Prostate gland (tissue), 2 donors: ENCODE results near the gene TRIM27. TPM values are rescaled to one million over a fixed set of nuclear protein-coding genes. Genes with fewer than 3 reads are reported as not detected.
A peak's percentile ranks its signal among the peaks of the same experiment; 100 is the strongest.

Experiments
- DNase-seq: peaks from one replicate; pipeline ENCODE4 v3.0.0-alpha.2; 2019; ENCODE audit warnings: low spot score
- H3K27ac ChIP-seq, 2 donors: fragments of 200-600 bp; sonication (generic); 2 replicates each; pipeline ENCODE4 v1.5.1; 2017 to 2019
- H3K27me3 ChIP-seq: fragments of 200-600 bp; sonication (generic); replicated peaks from 2 replicates; pipeline ENCODE4 v1.5.1; 2019; ENCODE audit not compliant: insufficient read depth
- H3K36me3 ChIP-seq, 2 donors: fragments of 200-600 bp; sonication (generic); 1 replicate in 1 of 2; 2 replicates in 1 of 2; pipeline versions ENCODE4 v1.5.1 to v1.8.1; 2017 to 2019
- H3K4me1 ChIP-seq: fragments of 200-600 bp; sonication (generic); replicated peaks from 2 replicates; pipeline ENCODE4 v1.5.1; 2019
- H3K4me3 ChIP-seq, 2 donors: fragments of 200-600 bp; sonication (generic); 2 replicates each; pipeline ENCODE4 v1.5.1; 2017 to 2019
- H3K9me3 ChIP-seq: fragments of 200-600 bp; sonication (generic); 2 replicates; pipeline ENCODE4 v1.5.1; 2017
- POLR2A ChIP-seq: fragments of 450-650 bp; IDR thresholded peaks from one replicate; pipeline ENCODE4 v1.6.1; 2016; ENCODE audit warnings: antibody characterized with exemption, mild to moderate bottlenecking
- POLR2AphosphoS5 ChIP-seq: sonication (generic); formaldehyde crosslinking; IDR thresholded peaks from one replicate; pipeline ENCODE4 v1.6.1; 2017; ENCODE audit warnings: antibody characterized with exemption
- WGBS: methylation state at CpG from one replicate; pipeline ENCODE4 v1.1.5; 2018; 5-methylcytosine and 5-hydroxymethylcytosine counted together
- intact Hi-C: fragments of 100-400 bp; cut with DNase I; formaldehyde crosslinking; loops from one replicate; pipeline ENCODE4 v1.14.2; 2022
- total RNA-seq, 2 donors: library from RNA; depleted of rRNA; stranded (reverse); fragments of >200 nt; gene quantifications; one replicate each; pipeline ENCODE4 v1.1.0, GENCODE V29; 2016
- TF ChIP-seq, protein P1 (sequence below), 4 experiments: fragments of 200-600 bp in 2 of 4; fragments of 450-650 bp in 2 of 4; sonication (generic) in 2 of 4; IDR thresholded peaks; 1 replicate in 3 of 4; 2 replicates in 1 of 4; pipeline ENCODE4 v1.5.1; 2016 to 2019; ENCODE audit warnings: antibody characterized with exemption in 4 of 4, mild to moderate bottlenecking in 2 of 4, moderate library complexity in 2 of 4

Gene TRIM27
- total RNA-seq, 2 donors from 2014 or later, result 79.2 to 85.7 TPM

GRCh38 chr6:28920281-28920680 is 3.5 kb downstream of the TRIM27 start:
- WGBS, result 97% methylated on average over 1 of the region's 1 CpG
- Histone ChIP-seq H3K27ac (no peak overlapping the region), H3K27me3 (no peaks in the 10 kb centered on the region), H3K36me3 (peaks cover 0 to 5% of the 10 kb centered on the region in 2 donors), H3K4me3 (no peak overlapping the region), H3K4me1 (no peaks in the 10 kb centered on the region), H3K9me3 (no peaks in the 10 kb centered on the region)
- intact Hi-C loops, result no loop called here
- DNase-seq, result no peak
- TF ChIP-seq POLR2AphosphoS5 (no peak), POLR2A (no peak)
- TF ChIP-seq, protein P1, sequence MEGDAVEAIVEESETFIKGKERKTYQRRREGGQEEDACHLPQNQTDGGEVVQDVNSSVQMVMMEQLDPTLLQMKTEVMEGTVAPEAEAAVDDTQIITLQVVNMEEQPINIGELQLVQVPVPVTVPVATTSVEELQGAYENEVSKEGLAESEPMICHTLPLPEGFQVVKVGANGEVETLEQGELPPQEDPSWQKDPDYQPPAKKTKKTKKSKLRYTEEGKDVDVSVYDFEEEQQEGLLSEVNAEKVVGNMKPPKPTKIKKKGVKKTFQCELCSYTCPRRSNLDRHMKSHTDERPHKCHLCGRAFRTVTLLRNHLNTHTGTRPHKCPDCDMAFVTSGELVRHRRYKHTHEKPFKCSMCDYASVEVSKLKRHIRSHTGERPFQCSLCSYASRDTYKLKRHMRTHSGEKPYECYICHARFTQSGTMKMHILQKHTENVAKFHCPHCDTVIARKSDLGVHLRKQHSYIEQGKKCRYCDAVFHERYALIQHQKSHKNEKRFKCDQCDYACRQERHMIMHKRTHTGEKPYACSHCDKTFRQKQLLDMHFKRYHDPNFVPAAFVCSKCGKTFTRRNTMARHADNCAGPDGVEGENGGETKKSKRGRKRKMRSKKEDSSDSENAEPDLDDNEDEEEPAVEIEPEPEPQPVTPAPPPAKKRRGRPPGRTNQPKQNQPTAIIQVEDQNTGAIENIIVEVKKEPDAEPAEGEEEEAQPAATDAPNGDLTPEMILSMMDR (IDR thresholded peaks at IDR 0.05), result no peak

DNA sequence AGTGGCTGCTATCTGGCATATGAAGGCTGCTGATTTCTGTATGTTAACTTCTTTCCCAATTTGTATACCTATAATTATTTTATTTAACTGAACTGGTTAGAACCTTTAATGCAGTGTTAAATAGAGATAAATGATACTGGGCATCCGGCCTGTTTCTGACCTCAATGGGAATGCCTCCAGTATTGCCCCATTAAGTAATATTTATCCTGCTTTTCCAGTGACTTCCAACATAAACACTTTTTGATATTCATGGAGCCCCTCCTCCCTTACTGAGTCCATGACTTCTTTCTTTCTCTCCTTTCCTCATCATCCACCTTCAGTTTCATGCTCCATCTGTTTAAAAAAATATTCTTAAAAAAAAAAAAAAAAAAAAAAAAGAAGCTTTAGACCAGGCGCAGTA is 8.8 kb downstream of the TRIM27 start:
- TF ChIP-seq POLR2AphosphoS5 (no peak), POLR2A (no peak)
- TF ChIP-seq, protein P1 (IDR thresholded peaks at IDR 0.05), result no peak
- H3K27ac ChIP-seq, result no peak overlapping the region
- no peaks in the 10 kb centered on the region for H3K9me3 ChIP-seq
- no peak for DNase-seq
- H3K36me3 ChIP-seq, result peaks cover 3% of the 10 kb centered on the region in 2 donors
- H3K27me3 ChIP-seq, result no peaks in the 10 kb centered on the region
- no peak overlapping the region for H3K4me3 ChIP-seq
- no peaks in the 10 kb centered on the region for H3K4me1 ChIP-seq
- intact Hi-C loops, result no loop called here
- WGBS, result 78% methylated on average over 2 of the region's 2 CpGs

- Histone ChIP-seq H3K27me3 (no peaks in the 10 kb centered on the region), H3K27ac (no peak overlapping the region), H3K4me3 (no peak overlapping the region), H3K9me3 (no peaks in the 10 kb centered on the region), H3K36me3 (peaks cover 0 to 5% of the 10 kb centered on the region in 2 donors), H3K4me1 (no peaks in the 10 kb centered on the region)
- WGBS, result 47% methylated on average over 3 of the region's 3 CpGs
- DNase-seq, result peak; percentile 22
- TF ChIP-seq, protein P1 (IDR thresholded peaks at IDR 0.05), result no peak
- TF ChIP-seq POLR2AphosphoS5, result no peak
- TF ChIP-seq POLR2A, result no peak
- intact Hi-C loops, result no loop called here
These were observed 12.7 kb downstream of the TRIM27 start for GRCh38 chr6:28910901-28911690.

GRCh38 chr6:28907394-28907793 is 16.4 kb downstream of the TRIM27 start:
- WGBS, result 81% methylated on average over 3 of the region's 3 CpGs
- no peak overlapping the region for H3K27ac ChIP-seq
- no peaks in the 10 kb centered on the region for H3K4me1 ChIP-seq
- no peaks in the 10 kb centered on the region for H3K9me3 ChIP-seq
- H3K36me3 ChIP-seq, result peaks cover 8 to 13% of the 10 kb centered on the region in 2 donors
- DNase-seq, result no peak
- H3K4me3 ChIP-seq, result no peak overlapping the region
- no peaks in the 10 kb centered on the region for H3K27me3 ChIP-seq
- TF ChIP-seq POLR2AphosphoS5 (no peak), POLR2A (no peak)
- TF ChIP-seq, protein P1 (IDR thresholded peaks at IDR 0.05), result no peak
- intact Hi-C loops, result no loop called here

- no peak for TF ChIP-seq POLR2AphosphoS5
- no peak for TF ChIP-seq POLR2A
- TF ChIP-seq, protein P1 (IDR thresholded peaks at IDR 0.05), result no peak
- intact Hi-C loops, result no loop called here
- no peaks in the 10 kb centered on the region for H3K9me3 ChIP-seq
- H3K27me3 ChIP-seq, result no peaks in the 10 kb centered on the region
- 91% methylated on average over 4 of the region's 4 CpGs for WGBS
- DNase-seq, result no peak
- no peak overlapping the region for H3K27ac ChIP-seq
- H3K4me1 ChIP-seq, result no peaks in the 10 kb centered on the region
- peaks cover 8 to 17% of the 10 kb centered on the region in 2 donors for H3K36me3 ChIP-seq
- H3K4me3 ChIP-seq, result no peak overlapping the region
These were observed 17.1 kb downstream of the TRIM27 start for GRCh38 chr6:28906669-28907068.
